GM21367 (cell line): ENCODE results near the gene JPH2.
"Not testable (repeated sequence)": the region's sequence is repeated elsewhere in the genome, so short reads cannot be mapped to it uniquely, and the experiment has no call there.

ENCODE experiments used
- ATAC-seq: cut with Tn5 transposase; IDR thresholded peaks from one replicate; pipeline ENCODE4 v1.9.1; 2021; ENCODE audit not compliant: unreplicated experiment

The JPH2 gene

DNA sequence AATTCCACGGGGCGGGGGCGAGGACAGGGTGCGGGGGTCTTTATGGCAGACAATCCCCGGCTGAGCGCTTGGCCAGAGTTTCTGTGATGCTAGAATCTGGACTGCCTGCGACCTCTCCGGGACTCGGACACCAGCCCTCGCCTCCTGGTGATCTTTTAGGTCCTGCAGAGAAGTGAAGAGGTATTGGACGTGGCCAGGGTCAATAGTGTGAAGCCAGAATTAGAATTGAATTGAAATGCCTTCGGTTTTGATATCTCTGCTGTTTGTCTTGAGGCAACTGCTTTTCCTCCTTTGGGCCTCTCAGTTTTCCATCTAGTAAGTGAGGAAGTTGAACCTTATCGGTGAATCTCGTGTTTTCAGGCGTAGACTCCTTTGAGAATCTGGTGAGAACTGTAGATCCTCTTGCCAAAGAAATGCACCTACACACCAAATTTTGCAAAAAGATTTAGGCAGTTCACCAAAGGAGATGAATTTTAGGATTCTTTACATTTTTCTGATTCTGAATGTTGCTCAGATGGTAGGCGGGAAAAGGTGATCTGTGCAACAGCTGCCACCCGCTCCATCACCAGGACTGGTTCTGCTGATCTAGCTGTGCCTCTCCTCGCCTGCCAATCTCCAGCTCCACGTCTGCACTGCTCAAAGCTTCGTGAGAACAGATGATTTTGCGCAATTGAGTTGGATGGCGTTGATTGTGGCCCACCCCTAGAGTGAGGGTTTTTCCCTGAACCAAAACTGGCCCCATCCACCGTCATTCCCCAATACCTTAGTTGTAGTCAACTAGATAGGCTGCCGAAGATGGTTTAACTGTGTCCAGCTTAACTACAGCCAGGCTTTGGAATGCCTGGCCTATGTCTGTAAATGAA lies 24.4 kb upstream of the JPH2 start:
- no peak for ATAC-seq

DNA sequence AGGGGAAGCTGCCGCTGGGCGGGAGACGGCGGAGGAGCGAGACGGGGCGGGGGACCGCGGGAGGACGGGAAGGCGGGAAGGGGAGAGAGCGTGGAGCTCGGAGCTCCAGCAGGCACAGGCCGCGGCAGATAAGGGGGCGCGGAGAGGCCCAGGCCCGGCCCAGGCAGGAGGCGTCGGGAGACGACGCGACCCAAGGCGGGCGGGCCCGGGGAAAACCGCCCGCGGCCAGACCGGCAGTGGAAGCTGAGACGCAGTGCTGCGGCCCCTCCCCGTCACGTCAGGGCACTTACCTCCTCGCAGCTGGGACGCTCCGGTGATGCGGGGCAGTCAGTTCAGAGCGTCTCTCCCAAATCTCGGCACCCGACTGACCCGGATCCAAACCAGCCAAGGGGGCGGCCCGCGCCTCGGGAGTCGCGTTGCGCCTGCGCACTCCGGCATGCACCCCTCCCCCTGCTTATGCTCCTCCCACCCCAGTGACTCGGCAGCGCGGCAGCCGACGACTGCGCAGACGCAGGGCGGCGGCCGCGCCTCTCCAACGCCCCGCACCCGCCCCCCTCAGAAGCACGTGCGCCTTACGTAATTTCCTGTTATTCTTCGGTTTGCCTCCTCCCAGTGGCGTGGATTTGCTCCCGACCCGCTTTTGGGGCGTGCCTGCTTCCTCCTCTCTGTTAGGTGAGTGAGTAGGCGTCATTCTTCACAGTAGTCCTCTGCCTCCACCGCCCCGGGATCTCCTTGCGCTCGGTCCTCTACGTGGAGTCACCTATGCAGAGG lies 23.6 kb upstream of the JPH2 start, which contains the start of gene OSER1:
TSS of gene OSER1 (minus strand) at position 366 of the 771 bp plus-strand sequence. CDS start 3,814 bp downstream, outside the sequence.
- peak; percentile 65 for ATAC-seq

DNA sequence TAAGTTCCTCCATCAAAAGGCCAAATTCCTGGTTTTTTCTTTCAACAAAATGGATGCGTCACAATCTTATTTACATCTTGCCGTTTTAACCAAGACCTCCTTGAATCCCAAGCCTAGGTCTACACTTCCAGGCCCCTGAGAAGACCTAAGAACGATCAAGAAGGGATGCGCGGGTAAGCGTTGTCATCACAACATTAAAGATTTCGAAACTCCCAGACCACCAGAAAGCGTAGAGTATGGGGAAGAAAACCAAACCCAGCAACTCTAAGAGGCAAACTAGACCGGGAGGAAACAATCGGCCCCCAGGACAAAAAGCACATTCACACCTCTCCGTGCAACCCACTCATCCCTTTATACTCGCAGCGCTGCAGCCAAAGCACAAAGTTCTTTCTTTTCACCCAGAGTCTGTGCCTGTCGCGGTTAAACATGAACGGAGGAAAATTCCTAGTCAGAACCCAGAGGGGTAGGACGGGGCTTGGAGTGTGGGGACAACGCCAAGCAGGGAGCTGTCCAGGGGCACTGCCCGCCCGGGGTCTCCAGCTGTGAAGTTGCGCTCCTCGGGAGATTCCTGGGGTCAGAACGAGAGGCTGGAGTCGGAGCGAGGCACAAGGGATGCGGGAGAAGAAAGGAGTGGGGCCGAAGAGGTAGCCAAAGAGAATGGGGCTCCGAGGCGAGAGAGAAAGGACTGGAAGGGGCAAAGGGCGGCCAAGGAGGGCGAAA lies 22.9 kb upstream of the JPH2 start:
- peak; percentile 5 for ATAC-seq

DNA sequence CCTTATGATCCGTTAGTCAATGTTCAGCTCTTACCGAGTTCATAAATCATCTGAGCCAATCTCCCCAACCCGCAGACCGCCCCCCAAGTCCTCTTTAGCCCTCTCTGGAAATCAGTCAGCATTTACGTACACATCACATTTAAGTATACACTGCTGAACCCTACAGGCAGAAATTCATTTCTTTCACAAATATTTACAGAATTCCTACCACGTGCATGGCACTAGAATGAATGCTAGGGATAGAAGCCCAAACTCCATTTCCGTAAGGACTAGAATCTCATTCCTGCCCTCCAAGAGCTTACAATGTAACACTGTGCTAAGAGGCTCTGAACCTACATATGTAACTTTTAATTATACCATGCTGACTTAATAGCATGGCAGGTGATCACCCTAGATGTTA lies 21.8 kb upstream of the JPH2 start:
- no peak for ATAC-seq

DNA sequence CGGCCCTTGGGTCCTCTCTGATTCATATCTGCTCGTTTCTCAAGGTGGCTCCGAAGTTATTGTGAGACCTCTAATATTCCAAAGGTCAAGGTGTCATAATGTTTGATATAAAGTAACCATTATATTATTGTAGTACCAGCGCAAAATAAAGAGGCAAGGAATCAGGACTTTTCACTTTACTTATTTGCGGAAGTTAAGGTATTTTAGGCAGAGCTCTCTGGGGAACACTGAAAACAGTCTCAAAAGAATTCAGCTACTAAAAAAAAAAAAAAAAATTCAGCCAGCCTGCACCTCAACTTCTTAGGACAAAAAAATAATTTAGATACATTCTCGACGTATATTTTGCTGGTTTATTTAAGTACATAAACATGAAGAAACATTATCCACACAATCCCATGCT lies 21.2 kb upstream of the JPH2 start:
- ATAC-seq: no peak

DNA sequence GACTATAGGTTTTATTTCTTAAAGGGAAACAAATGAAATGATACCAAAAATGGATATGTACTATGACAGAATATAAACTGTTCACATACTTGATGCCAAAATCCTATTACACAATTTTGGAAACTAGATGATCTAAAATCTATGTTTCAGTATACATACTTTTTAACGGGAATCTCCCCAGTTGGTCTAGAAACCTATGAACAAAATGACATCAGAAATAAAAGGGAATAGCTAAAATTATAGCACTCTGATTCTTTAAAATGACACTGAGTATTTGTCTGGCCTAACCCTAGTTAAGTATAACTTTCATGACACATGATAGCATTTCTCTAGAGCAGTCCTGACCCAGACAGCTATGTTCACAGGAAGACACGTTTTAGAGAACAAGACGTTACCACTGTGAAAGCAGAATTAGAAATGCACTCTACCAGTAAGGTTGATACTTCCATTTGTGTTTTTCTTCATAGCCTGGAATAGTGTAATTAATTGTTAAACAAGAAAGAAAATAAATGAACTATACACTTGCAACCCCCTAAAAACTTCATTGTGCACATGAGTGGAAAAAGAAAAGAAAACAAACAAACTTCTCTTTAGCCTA lies 20.2 kb upstream of the JPH2 start:
- ATAC-seq: no peak

DNA sequence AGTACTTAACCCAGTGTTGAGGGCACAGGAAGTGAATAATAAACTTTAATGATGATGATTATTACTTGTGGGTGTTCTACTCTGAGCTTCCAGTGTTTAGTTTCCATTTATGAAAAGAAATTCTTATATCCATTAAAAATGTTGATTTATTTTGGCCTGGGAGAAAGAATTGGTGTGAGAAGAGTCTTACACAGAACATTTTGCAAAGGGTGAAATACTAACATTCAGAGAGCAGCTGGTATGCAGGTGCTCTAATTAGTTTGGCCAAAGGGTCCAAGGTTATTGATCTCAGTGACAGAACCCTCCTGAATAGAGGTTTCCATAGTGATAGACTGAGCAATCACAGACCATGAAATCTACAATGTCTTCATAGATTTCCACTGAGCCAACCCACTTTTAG lies 19.1 kb upstream of the JPH2 start:
- no peak for ATAC-seq

DNA sequence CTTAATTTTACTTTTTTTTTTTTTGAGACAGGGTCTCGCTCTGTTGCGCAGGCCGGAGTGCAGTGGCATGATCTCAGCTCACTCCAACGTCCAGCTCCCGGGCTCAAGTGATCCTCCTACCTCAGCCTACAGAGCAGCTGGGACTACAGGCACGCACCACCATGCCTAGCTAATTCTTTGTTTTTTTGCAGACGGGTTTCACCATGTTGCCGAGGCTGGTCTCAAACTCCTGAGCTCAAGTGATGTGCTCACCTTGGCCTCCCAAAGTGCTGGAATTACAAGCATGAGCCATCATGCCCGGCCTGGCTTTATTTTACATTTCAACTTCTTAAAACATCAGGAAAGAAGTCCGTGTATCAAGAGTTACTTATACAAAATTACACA lies 17.8 kb upstream of the JPH2 start:
- ATAC-seq: no peak

DNA sequence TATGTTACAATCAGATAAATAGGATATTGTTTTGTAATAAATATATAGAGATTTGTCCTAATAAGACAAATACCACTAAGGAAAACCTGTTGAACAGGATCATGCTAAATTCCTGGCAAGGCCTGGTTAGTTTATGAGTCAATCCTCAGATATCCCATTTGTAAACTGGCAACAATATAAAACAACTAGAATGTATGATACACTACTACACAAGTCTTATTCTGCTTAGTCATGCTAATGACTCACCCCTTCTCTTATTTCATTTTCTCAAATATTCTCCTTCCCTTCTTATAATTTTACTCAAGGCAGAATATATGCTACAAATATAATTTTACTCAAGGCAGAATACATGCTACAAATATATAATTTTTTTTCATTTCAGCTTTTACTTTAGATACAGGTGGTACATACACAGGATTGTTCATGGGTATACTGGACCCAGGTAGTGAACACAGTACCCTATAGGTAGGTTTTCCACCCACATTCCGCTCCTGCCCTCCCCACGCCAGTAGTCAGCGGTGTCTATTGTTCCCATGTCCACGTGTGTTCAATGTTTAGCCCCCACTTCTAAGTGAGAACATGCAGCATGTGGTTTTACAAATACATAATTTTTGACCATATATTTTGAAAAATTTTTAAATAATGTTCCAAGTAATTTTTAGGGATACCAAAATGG lies 17.3 kb upstream of the JPH2 start:
- ATAC-seq: no peak

DNA sequence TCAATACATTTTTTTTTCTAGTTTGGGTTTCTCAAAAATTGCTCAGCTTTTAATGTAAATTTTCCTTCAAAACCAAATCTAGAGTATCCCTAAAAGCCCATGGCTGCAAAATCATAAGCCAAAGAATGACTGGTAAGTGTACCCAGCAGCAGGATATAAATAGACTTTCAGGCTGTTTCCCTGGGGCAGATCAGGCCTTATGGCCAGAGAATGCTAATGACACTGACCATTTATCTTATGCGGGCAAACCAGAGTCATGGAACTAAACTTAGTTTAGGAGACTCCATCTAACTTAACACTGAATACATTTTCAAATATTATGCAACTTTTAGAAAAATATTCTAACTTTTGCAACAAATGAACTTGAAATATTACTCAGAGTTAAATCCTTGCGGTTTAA lies 16.2 kb upstream of the JPH2 start:
- no peak for ATAC-seq

DNA sequence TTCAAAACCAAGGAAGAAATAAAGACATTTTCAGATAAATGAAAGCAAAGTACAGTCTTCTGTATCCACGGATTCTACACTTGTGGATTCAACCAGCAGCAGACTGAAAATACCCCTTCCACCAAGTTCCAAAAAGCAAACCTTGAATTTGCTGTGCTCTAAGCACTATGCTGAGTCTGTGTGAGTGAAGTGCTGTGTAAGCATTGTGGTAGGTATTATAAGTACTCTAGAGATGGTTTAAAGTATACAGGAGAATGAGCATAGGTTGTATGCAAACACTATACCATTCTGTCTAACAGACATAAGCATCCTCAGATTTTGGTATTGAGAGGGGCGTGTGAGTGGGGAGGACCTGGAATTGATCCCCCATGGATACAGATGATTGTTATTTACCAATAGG lies 14.0 kb upstream of the JPH2 start:
- no peak for ATAC-seq

DNA sequence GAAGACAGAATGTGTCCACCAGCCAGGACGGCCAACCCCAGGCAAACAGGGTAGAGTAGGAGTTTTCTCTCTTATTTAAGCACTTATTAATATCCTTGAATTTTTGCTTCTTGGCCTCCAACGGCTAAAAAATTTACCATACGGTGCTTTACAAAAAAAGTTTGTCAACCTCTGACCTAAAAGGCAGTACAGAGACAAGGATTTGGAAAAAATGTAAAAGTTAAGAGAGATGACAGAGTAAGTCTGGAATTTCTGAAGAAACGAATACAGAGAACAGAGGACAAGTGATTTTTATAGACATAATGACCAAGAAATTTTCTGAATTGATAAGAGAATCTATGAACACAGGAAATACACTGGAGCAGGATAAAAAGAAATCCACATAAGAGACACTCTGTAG lies 13.4 kb upstream of the JPH2 start:
- ATAC-seq: no peak

DNA sequence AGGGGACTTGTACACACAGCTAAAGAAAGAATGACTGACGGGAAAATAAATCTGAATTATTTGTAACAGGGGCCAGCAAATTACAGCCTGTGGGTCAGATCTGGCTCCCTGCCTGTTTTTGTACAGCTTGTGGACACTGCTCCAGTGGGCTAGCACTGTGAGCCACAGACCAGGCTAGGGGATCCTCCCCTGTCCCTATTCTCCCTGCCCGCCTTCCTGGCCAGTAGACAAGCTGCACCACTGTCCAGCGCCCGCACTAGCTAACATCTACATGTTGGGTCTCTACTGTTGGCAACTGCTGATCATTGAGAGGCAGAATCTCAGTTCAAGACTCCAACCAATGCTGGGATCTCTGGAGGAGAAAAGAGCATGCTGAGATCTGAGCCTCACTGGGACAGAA lies 12.9 kb upstream of the JPH2 start:
- no peak for ATAC-seq

DNA sequence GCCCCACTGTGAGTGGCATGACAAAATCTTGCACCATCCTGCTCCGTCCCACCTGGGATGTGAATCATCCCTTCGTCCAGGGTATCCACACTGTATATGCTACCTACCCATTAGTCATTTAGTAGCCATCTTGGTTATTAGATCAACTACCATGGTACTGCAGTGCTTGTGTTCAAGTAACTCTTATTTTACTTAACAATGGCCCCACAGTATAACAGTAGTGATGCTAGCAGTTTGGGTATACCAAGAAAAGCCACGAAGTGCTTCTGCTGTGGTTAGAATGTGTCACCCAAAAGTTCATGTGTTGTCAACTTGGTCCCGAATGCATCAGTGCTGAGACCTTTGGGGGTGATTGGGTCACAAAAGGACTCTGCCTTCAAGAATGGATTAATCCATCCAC lies 11.9 kb upstream of the JPH2 start:
- no peak for ATAC-seq

DNA sequence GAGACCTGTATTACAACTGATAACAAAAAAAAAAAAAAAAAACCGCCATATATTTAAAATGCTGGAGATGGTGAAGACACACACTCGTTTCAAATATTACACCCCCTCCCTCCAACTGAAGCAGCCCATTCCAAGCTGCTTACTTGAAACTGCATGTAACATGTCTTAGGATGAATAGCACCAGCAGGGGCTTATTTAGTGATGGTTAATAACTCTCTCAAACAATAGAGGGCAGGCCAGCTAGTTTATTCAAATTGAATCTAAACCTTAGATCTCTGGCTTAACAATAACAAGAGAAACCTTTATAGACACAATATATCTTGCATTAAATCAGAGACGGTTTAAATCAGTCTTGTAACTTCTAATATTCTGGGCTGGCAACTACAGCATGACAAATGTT lies 9.3 kb upstream of the JPH2 start:
- ATAC-seq: no peak

DNA sequence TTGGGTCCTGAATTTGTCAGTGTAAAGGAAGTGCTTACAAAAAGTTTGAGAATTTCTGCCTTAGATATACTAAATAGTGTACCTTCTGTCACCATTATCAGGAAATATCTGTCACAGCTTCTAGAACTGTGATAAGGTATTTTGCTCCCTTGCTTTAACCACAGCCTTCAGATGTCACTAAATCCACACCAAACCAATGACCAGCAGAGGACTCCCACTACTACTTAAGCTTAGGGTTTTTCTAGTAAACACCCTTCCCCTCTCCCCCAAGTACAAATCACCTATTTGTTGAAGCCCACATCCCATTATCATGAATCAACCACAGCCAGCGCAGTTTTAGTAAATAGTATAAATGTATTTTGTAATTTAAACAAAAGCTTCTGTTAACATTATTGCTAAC lies 8.6 kb upstream of the JPH2 start:
- ATAC-seq: no peak

DNA sequence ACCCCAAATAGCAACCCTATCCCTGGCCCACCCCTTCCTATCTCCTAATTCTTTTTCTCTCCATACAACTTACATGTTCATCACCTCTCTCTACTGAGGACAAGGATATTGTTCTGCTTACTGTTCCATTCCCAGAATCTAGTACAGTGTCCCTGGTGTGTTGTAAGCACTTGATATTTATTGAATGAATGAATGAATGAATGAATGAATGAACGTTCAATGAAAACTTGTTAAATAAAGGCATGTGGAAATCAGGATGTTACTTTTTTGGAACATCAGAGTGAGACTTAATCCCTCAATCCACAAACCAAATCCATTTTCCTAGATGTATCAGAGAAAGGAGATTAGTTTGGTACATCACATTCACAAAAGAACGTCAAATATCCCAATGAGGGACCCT lies 6.8 kb upstream of the JPH2 start:
- ATAC-seq: no peak

DNA sequence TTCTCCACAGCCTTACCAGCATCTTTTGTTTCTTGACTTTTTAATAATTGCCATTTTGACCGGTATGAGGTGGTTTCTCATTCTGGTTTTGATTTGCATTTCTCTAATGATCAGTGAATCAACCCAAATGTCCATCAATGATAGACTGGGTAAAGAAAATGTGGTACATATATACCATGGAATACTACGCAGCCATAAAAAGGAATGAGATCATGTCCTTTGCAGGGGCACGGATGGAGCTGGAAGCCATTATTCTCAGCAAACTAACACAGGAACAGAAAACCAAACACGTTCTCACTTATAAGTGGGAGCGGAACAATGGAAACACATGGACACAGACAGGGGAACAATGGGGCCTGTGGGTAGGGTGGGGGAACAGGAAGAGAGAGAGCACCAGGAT lies 4.7 kb upstream of the JPH2 start:
- not testable (repeated sequence) for ATAC-seq

DNA sequence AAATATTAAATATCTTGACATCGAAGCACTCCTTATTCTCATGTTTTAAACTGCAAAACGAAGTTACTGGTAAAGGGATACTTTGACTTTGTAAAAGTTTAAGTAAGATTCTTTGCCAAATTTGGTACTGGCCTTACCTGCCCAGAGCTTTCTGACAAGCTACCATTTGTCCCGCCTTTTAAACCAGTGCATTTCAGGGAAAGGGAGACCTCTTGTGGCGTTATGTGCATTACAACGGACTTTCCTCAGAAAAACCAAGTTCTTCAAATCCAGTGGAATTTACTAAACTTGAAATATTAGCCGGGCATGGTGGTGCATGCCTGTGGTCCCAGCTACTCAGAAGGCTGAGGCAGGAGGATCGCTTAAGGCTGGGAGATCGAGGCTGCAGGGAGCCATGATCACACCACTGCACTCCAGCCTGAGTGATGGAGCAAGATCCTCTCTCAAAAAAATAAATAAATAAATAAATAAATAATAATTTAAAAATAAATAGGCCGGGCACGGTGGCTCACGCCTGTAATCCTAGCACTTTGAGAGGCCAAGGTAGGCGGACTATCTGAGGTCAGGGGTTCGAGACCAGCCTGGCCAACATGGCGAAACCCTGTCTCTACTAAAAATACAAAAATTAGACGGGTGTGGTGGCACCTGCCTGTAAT lies 3.3 kb upstream of the JPH2 start:
- ATAC-seq: not testable (repeated sequence)

DNA sequence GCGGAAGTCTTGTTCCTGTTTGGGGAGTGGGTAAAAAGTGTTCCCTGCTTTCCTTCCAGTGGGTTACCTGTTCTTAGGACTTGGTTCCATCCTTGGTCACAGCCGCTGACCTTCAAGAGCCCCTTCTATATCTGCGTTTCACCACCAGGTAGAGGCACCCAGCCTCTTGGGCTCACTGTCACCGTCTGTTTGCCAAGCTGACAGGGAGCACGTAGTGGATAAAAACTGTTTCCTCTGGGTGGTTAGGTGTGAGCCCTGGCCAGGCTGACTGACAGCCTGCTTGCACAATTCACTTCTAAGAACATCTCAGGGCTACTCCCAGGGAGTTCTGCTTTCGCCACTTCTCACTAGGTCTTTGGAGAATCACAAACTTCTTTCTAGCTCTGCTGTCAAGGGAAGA lies 1.8 kb upstream of the JPH2 start:
- no peak for ATAC-seq
